ENCODE data around the gene RAP1GDS1.

DNA sequence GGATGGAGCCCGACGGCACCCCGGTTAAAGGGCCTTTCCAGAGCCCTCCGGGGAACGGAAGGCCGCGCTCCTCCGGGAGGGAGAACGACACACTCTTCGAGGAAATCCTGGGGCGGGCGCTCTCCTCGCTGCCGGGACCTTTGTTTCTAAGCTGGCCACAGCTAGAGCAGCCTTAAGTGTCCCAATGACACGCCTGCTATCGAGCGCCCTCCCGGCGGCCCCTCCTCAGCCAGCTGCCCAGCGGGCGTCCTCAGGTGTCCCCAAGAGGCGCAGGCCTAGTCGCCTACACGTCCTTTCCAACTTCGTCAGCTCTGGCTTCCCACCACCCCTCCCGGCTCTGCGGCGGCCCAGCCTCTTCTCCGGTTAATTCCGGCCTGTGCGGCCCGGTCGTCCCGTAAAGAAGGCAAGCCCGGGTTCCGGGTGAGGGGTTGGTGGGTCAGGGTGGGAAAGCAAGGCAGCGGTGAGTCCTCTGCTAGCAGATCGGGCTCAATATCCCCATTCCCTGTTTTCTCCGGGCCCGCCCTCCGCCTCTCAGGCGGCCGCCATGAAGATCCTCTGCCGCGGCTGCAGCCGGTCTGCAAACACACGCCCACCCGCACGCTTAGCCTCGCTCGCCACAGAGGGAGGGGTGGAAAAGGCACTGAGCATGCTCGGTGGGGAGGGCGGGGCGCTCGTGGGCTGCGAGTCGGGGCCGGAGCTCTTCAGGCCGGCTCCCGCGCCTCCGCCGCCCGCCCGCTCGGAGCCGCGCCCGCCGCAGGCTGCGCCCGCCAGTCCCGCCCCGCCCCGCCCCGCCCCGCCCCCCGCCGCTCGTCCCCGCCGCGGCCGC is at the start of gene RAP1GDS1:
- TF ChIP-seq, protein P1, sequence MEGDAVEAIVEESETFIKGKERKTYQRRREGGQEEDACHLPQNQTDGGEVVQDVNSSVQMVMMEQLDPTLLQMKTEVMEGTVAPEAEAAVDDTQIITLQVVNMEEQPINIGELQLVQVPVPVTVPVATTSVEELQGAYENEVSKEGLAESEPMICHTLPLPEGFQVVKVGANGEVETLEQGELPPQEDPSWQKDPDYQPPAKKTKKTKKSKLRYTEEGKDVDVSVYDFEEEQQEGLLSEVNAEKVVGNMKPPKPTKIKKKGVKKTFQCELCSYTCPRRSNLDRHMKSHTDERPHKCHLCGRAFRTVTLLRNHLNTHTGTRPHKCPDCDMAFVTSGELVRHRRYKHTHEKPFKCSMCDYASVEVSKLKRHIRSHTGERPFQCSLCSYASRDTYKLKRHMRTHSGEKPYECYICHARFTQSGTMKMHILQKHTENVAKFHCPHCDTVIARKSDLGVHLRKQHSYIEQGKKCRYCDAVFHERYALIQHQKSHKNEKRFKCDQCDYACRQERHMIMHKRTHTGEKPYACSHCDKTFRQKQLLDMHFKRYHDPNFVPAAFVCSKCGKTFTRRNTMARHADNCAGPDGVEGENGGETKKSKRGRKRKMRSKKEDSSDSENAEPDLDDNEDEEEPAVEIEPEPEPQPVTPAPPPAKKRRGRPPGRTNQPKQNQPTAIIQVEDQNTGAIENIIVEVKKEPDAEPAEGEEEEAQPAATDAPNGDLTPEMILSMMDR (tag by site-specific recombination; IDR thresholded peaks at IDR 0.05), result peak; percentile 37; the same call in 1 of the 2 replicates
- TF ChIP-seq ZBTB7A (tag by site-specific recombination; IDR thresholded peaks at IDR 0.05; ENCODE audit: low read depth), result no peak
- TF ChIP-seq ZNF701 (tag by site-specific recombination; IDR thresholded peaks at IDR 0.05), result no peak
- no peak for TF ChIP-seq ZNF169 (tag by site-specific recombination; IDR thresholded peaks at IDR 0.05)
- TF ChIP-seq ZXDB (tag by site-specific recombination; IDR thresholded peaks at IDR 0.05), result peak; percentile 42; the same call in 1 of the 2 replicates
- no peak for TF ChIP-seq ZNF558 (tag by site-specific recombination; IDR thresholded peaks at IDR 0.05)
